Body of pancreas (tissue), 4 donors: ENCODE results near the gene PHF12.

ENCODE experiments used
- CTCF ChIP-seq, 7 experiments: fragments of 450-650 bp in 4 of 7; fragments of 200-600 bp in 3 of 7; sonication (generic) in 3 of 7; IDR thresholded peaks; one replicate each; pipeline ENCODE4 v1.5.1; 2016 to 2019; ENCODE audit warnings: antibody characterized with exemption in 7 of 7
- POLR2A ChIP-seq, 3 donors: fragments of 450-650 bp; IDR thresholded peaks; one replicate each; pipeline ENCODE4 v1.6.1; 2016; ENCODE audit warnings: antibody characterized with exemption in 3 of 3, mild to moderate bottlenecking in 2 of 3

DNA sequence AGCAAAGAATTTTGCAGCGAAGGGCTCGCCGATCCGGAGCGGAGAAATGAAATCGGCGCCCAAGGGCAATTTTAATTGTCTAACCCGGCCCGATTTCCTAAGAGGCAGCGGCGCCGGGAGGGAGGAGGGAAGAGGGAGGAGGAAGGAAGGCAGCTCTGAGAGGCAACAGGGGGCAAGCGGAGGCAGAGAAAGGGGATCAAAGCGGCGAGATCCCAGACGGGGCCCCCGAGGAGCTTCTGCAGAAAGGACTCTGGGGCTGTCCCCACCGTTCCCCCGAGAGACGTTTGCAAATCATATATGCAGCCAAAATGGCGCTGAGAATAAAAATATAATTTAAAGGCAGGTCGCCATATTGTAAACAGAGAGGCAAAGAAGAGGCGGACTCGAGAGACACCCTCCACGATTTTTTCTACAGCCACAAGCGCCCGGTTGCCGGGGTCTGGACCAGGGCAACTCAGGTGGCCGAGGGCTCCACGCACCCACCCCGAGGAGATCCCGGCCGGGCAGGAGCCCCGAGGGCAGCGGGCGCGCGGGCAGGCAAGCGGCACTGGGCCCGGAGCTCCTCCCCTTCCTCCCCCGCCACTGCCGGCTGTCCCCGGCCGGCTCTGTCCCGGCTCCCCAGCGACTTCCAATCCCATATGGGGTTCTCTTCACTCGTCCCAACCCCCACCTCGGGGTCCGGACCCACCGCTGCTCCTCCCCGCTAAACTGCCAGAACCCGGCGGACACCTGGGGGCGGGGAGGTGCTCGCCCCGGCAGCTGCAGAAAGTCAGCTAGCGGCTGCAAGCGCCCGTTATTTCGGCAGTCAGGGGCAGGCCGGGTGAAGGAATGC lies 1.9 kb downstream of the PHF12 start:
- TF ChIP-seq CTCF (IDR thresholded peaks at IDR 0.05) (no peak), POLR2A (IDR thresholded peaks at IDR 0.05) (peak; percentile 24 to 68 (median 65))
